Adipocyte (in vitro differentiated cells): ENCODE measurements around the gene NT5E.
A peak's percentile ranks its signal among the peaks of the same experiment; 100 is the strongest.

Experiments used
- DNase-seq: peaks from one replicate; pipeline ENCODE4 v3.0.0-alpha.2; 2015; ENCODE audit warnings: low read depth
- H3K27me3 ChIP-seq: replicated peaks from 2 replicates; pipeline ENCODE4 v1.7.0; 2013; ENCODE audit warnings: mild to moderate bottlenecking, low read length, moderate library complexity; ENCODE audit not compliant: control insufficient read depth, insufficient read depth
- H3K36me3 ChIP-seq: 2 replicates; pipeline ENCODE4 v1.7.0; 2013; ENCODE audit warnings: low read length, mild to moderate bottlenecking, moderate library complexity; ENCODE audit not compliant: control insufficient read depth, insufficient read depth, severe bottlenecking
- H3K4me1 ChIP-seq: 2 replicates; pipeline ENCODE4 v1.7.0; 2013; ENCODE audit warnings: mild to moderate bottlenecking, low read length, moderate library complexity; ENCODE audit not compliant: control insufficient read depth, insufficient read depth
- H3K4me3 ChIP-seq: 2 replicates; pipeline ENCODE4 v1.7.0; 2013; ENCODE audit warnings: mild to moderate bottlenecking, low read length, moderate library complexity
- H3K9ac ChIP-seq: 2 replicates; pipeline ENCODE4 v1.7.0; 2013; ENCODE audit warnings: mild to moderate bottlenecking, low read length, moderate library complexity
- H3K9me3 ChIP-seq: 2 replicates; pipeline ENCODE4 v1.7.0; 2013; ENCODE audit warnings: mild to moderate bottlenecking, low read length, moderate library complexity; ENCODE audit not compliant: control insufficient read depth

The NT5E gene

GRCh38 chr6:85460921-85461797, 11.3 kb downstream of the NT5E start:
- Histone ChIP-seq H3K9me3 (no peaks in the 10 kb centered on the region), H3K4me1 (peaks cover 78% of the 10 kb centered on the region), H3K9ac (peak overlapping the region; percentile 5), H3K4me3 (no peak overlapping the region), H3K36me3 (no peaks in the 10 kb centered on the region), H3K27me3 (no peaks in the 10 kb centered on the region)
- peak; percentile 65 for DNase-seq

- Histone ChIP-seq H3K4me3 (no peak overlapping the region), H3K36me3 (peaks cover 2% of the 10 kb centered on the region), H3K9ac (peak overlapping the region; percentile 5), H3K4me1 (peaks cover 80% of the 10 kb centered on the region), H3K27me3 (no peaks in the 10 kb centered on the region), H3K9me3 (no peaks in the 10 kb centered on the region)
- DNase-seq = no peak
Observed at GRCh38 chr6:85461798-85462170, 11.9 kb downstream of the NT5E start.

- Histone ChIP-seq H3K27me3 (no peaks in the 10 kb centered on the region), H3K9me3 (no peaks in the 10 kb centered on the region), H3K36me3 (peaks cover 11% of the 10 kb centered on the region), H3K9ac (no peak overlapping the region), H3K4me3 (no peak overlapping the region), H3K4me1 (peaks cover 80% of the 10 kb centered on the region)
- no peak for DNase-seq
Observed at GRCh38 chr6:85462673-85463072, 12.8 kb downstream of the NT5E start.

- Histone ChIP-seq H3K9me3 (no peaks in the 10 kb centered on the region), H3K4me1 (peaks cover 79% of the 10 kb centered on the region)
- no peak for DNase-seq
Observed at GRCh38 chr6:85463621-85464259, 13.9 kb downstream of the NT5E start.

GRCh38 chr6:85464260-85464644, 14.4 kb downstream of the NT5E start:
- DNase-seq = peak; percentile 97
- H3K27me3 ChIP-seq = no peaks in the 10 kb centered on the region
- no peaks in the 10 kb centered on the region for H3K9me3 ChIP-seq
- peak overlapping the region; percentile 64 for H3K9ac ChIP-seq
- H3K4me3 ChIP-seq = peak overlapping the region; percentile 13
- peaks cover 75% of the 10 kb centered on the region for H3K4me1 ChIP-seq
- H3K36me3 ChIP-seq = peaks cover 16% of the 10 kb centered on the region

More at GRCh38 chr6:85463621-85464259, 13.9 kb downstream of the NT5E start:
- Histone ChIP-seq H3K36me3 (peaks cover 16% of the 10 kb centered on the region), H3K4me3 (peak overlapping the region; percentile 13), H3K27me3 (no peaks in the 10 kb centered on the region), H3K9ac (peak overlapping the region; percentile 24)

GRCh38 chr6:85464722-85465150, 14.9 kb downstream of the NT5E start:
- no peaks in the 10 kb centered on the region for H3K9me3 ChIP-seq
- peak overlapping the region; percentile 64 for H3K9ac ChIP-seq
- no peaks in the 10 kb centered on the region for H3K27me3 ChIP-seq
- H3K4me1 ChIP-seq = peaks cover 73% of the 10 kb centered on the region
- H3K4me3 ChIP-seq = peak overlapping the region; percentile 6
- peaks cover 16% of the 10 kb centered on the region for H3K36me3 ChIP-seq
- peak; percentile 69 for DNase-seq

GRCh38 chr6:85465762-85466161, 15.9 kb downstream of the NT5E start:
- Histone ChIP-seq H3K9me3 (no peaks in the 10 kb centered on the region), H3K27me3 (no peaks in the 10 kb centered on the region), H3K4me3 (no peak overlapping the region), H3K36me3 (peaks cover 16% of the 10 kb centered on the region), H3K9ac (no peak overlapping the region), H3K4me1 (peaks cover 64% of the 10 kb centered on the region)
- no peak for DNase-seq

GRCh38 chr6:85468326-85468725, 18.4 kb downstream of the NT5E start:
- Histone ChIP-seq H3K9me3 (no peaks in the 10 kb centered on the region), H3K27me3 (no peaks in the 10 kb centered on the region), H3K9ac (no peak overlapping the region), H3K4me1 (peaks cover 44% of the 10 kb centered on the region), H3K36me3 (peaks cover 22% of the 10 kb centered on the region), H3K4me3 (no peak overlapping the region)
- peak; percentile 67 for DNase-seq

GRCh38 chr6:85469276-85470022, 19.6 kb downstream of the NT5E start:
- H3K9ac ChIP-seq = no peak overlapping the region
- H3K36me3 ChIP-seq = peaks cover 22% of the 10 kb centered on the region
- no peaks in the 10 kb centered on the region for H3K9me3 ChIP-seq
- DNase-seq = no peak
- no peak overlapping the region for H3K4me3 ChIP-seq
- H3K4me1 ChIP-seq = peaks cover 33% of the 10 kb centered on the region
- no peaks in the 10 kb centered on the region for H3K27me3 ChIP-seq

- no peak for DNase-seq
- Histone ChIP-seq H3K4me3 (no peak overlapping the region), H3K27me3 (no peaks in the 10 kb centered on the region), H3K36me3 (peaks cover 22% of the 10 kb centered on the region), H3K9me3 (no peaks in the 10 kb centered on the region), H3K9ac (no peak overlapping the region), H3K4me1 (peaks cover 27% of the 10 kb centered on the region)
Observed at GRCh38 chr6:85470023-85470410, 20.1 kb downstream of the NT5E start.

- Histone ChIP-seq H3K36me3 (peaks cover 21% of the 10 kb centered on the region), H3K4me3 (no peak overlapping the region), H3K27me3 (no peaks in the 10 kb centered on the region), H3K4me1 (peaks cover 15% of the 10 kb centered on the region), H3K9ac (no peak overlapping the region), H3K9me3 (no peaks in the 10 kb centered on the region)
- peak; percentile 78 for DNase-seq
Observed at GRCh38 chr6:85472744-85473143, 22.9 kb downstream of the NT5E start.
